B cell (primary cell): ENCODE measurements around the gene ATP13A1. TPM values are rescaled to one million over a fixed set of nuclear protein-coding genes. Genes with fewer than 3 reads are reported as not detected.

Source experiments
- ATAC-seq: fragments of 200-7000 bp; cut with Tn5 transposase; one replicate; pipeline ENCODE4 v1.10.0; 2021; ENCODE audit warnings: low read depth, mild to moderate bottlenecking, moderate number of reproducible peaks, moderate library complexity
- CTCF ChIA-PET: fragments of 350-600 bp; sonication (Branson Sonifier 250); formaldehyde crosslinking; loops from one replicate; lab custom pipeline; 2021; ENCODE audit warnings: antibody characterized with exemption, inconsistent platforms; lab: Charles Lee
- POLR2A ChIA-PET: fragments of 350-600 bp; sonication (Branson Sonifier 250); formaldehyde crosslinking; loops from one replicate; lab custom pipeline; 2021; ENCODE audit warnings: antibody characterized with exemption; lab: Charles Lee
- DNase-seq: peaks from one replicate; pipeline ENCODE4 v3.0.0; 2013
- H2AFZ ChIP-seq: 2 replicates; pipeline ENCODE4 v1.6.1; 2012; ENCODE audit warnings: mild to moderate bottlenecking, low read depth, low read length; ENCODE audit not compliant: insufficient read depth, poor library complexity, severe bottlenecking
- H3K27ac ChIP-seq, 2 donors: 1 replicate in 1 of 2; 2 replicates in 1 of 2; pipeline ENCODE4 v1.5.1; 2012 to 2013; ENCODE audit warnings: low read length in 2 of 2, mild to moderate bottlenecking in 2 of 2, moderate library complexity in 1 of 2
- H3K27me3 ChIP-seq, 4 experiments: fragments of 200-600 bp in 1 of 4; sonication (generic) in 1 of 4; replicated peaks in 1 of 4; 1 replicate in 2 of 4; 2 replicates in 2 of 4; pipeline versions ENCODE4 v1.6.1 to v1.7.0; 2013 to 2016; ENCODE audit warnings: low read length in 3 of 4, mild to moderate bottlenecking in 2 of 4, mixed read lengths in 1 of 4, moderate library complexity in 1 of 4; ENCODE audit not compliant: insufficient read depth in 4 of 4, control insufficient read depth in 3 of 4; ENCODE audit errors: control extremely low read depth in 1 of 4
- H3K36me3 ChIP-seq, 2 experiments: replicated peaks in 1 of 2; 1 replicate in 1 of 2; 2 replicates in 1 of 2; pipeline versions ENCODE4 v1.6.1 to v1.7.1; 2013; ENCODE audit warnings: low read length in 1 of 2; ENCODE audit not compliant: insufficient read depth in 2 of 2, control insufficient read depth in 1 of 2; ENCODE audit errors: control extremely low read depth in 1 of 2, extremely low read depth in 1 of 2
- H3K4me1 ChIP-seq, 2 donors: fragments of 200-600 bp in 1 of 2; sonication (generic) in 1 of 2; 1 replicate in 1 of 2; 2 replicates in 1 of 2; pipeline versions ENCODE4 v1.5.1 to v1.6.1; 2013 to 2017; ENCODE audit warnings: low read length in 2 of 2; ENCODE audit not compliant: control insufficient read depth in 2 of 2, insufficient read depth in 2 of 2
- H3K4me2 ChIP-seq: replicated peaks from 2 replicates; pipeline ENCODE3; 2012; ENCODE audit warnings: mild to moderate bottlenecking, low read depth, low read length; ENCODE audit not compliant: poor library complexity, severe bottlenecking
- H3K4me3 ChIP-seq, 5 experiments: fragments of 200-600 bp in 1 of 5; sonication (generic) in 1 of 5; 1 replicate in 3 of 5; 2 replicates in 2 of 5; pipeline versions ENCODE4 v1.5.1 to v1.7.0; 2011 to 2016; ENCODE audit warnings: low read length in 4 of 5, mild to moderate bottlenecking in 4 of 5, low read depth in 2 of 5, control low read depth in 1 of 5, moderate library complexity in 1 of 5; ENCODE audit not compliant: insufficient read depth in 1 of 5; ENCODE audit errors: control extremely low read depth in 1 of 5, extremely low read depth in 1 of 5
- H3K79me2 ChIP-seq: fragments of 200-600 bp; sonication (generic); one replicate; pipeline ENCODE4 v1.6.0; 2016; ENCODE audit warnings: low read length; ENCODE audit not compliant: control insufficient read depth, insufficient read depth
- H3K9ac ChIP-seq: fragments of 200-600 bp; sonication (generic); 2 replicates; pipeline ENCODE4 v1.6.1; 2017; ENCODE audit warnings: mild to moderate bottlenecking, low read length, moderate library complexity
- H3K9me3 ChIP-seq, 3 donors: one replicate each; pipeline versions ENCODE4 v1.6.1 to v1.7.1; 2013; ENCODE audit warnings: low read length in 2 of 3; ENCODE audit not compliant: control insufficient read depth in 2 of 3, insufficient read depth in 1 of 3; ENCODE audit errors: control extremely low read depth in 1 of 3
- H4K20me1 ChIP-seq: 2 replicates; pipeline ENCODE4 v1.6.0; 2012; ENCODE audit warnings: mild to moderate bottlenecking, low read length; ENCODE audit not compliant: insufficient read depth, control insufficient read depth, poor library complexity, severe bottlenecking
- H3K27ac Mint-ChIP-seq: one replicate; pipeline ENCODE4 v1.8.0; 2021; ENCODE audit warnings: mixed read lengths
- H3K27me3 Mint-ChIP-seq: one replicate; pipeline ENCODE4 v1.8.0; 2021; ENCODE audit warnings: mixed read lengths
- H3K4me1 Mint-ChIP-seq: one replicate; pipeline ENCODE4 v1.8.0; 2021; ENCODE audit warnings: mixed read lengths
- H3K4me3 Mint-ChIP-seq: one replicate; pipeline ENCODE4 v1.8.0; 2021; ENCODE audit warnings: mixed read lengths
- H3K9me3 Mint-ChIP-seq: one replicate; pipeline ENCODE4 v1.8.0; 2022; ENCODE audit warnings: mixed read lengths; ENCODE audit not compliant: insufficient read depth
- EZH2 ChIP-seq: IDR thresholded peaks from 2 replicates; pipeline ENCODE4 v1.6.1; 2012; ENCODE audit warnings: borderline replicate concordance, low read depth, mild to moderate bottlenecking, moderate library complexity, low read length; ENCODE audit not compliant: insufficient read depth, poor library complexity, severe bottlenecking
- WGBS: methylation state at CpG from one replicate; pipeline ENCODE4 v1.1.5; 2013; ENCODE audit warnings: missing lambda C conversion rate; ENCODE audit not compliant: insufficient coverage; 5-methylcytosine and 5-hydroxymethylcytosine counted together
- intact Hi-C: fragments of 100-400 bp; cut with micrococcal nuclease; formaldehyde crosslinking; loops from one replicate; pipeline ENCODE4 v1.10.0; 2022
- polyA plus RNA-seq: library from polyadenylated mRNA; depleted of rRNA; stranded (reverse); fragments of >200 nt; gene quantifications from 2 replicates; pipeline ENCODE4 v1.2.3, GENCODE V29; 2012
- total RNA-seq, 2 donors: library from RNA; stranded (reverse); fragments of 120-200 nt in 1 of 2; gene quantifications; 1 replicate in 1 of 2; 2 replicates in 1 of 2; pipeline versions ENCODE4 v1.2.3 to v1.2.4, GENCODE V29; 2013 to 2022
- TF ChIP-seq, protein P1 (sequence below): fragments of 200-600 bp; IDR thresholded peaks from one replicate; pipeline ENCODE4 v1.8.0; 2022; ENCODE audit warnings: antibody characterized with exemption, mild to moderate bottlenecking

The ATP13A1 gene
- total and polyA plus RNA-seq, 2 donors (not counting 1 experiment from before 2014, with no cell fraction given): 156 to 277 TPM

DNA sequence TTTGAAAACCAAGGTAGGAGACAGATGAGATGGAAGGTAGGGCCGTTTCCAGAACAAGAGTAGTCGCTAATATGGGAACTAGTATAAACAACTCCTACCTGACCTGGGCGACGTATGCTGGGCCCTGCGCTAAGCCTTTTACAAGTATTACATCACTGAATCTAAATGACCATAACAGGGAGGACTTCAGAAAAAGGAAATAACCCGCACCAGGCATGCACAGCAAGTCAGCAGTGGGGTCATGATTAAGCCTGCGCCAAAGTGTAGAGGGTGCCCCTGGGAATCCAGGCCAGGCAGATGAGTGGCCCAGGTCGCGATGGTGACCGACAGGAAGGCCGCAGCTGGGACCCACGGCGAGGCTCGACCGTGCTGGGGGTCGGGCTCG, 613 bp downstream of the ATP13A1 start:
- Mint-ChIP-seq H3K4me3 (peak overlapping the region; percentile 93), H3K27ac (peak overlapping the region; percentile 97), H3K27me3 (no peaks in the 10 kb centered on the region), H3K4me1 (peaks cover 35% of the 10 kb centered on the region), H3K9me3 (no peaks in the 10 kb centered on the region)
- TF ChIP-seq EZH2: no peak
- TF ChIP-seq, protein P1, sequence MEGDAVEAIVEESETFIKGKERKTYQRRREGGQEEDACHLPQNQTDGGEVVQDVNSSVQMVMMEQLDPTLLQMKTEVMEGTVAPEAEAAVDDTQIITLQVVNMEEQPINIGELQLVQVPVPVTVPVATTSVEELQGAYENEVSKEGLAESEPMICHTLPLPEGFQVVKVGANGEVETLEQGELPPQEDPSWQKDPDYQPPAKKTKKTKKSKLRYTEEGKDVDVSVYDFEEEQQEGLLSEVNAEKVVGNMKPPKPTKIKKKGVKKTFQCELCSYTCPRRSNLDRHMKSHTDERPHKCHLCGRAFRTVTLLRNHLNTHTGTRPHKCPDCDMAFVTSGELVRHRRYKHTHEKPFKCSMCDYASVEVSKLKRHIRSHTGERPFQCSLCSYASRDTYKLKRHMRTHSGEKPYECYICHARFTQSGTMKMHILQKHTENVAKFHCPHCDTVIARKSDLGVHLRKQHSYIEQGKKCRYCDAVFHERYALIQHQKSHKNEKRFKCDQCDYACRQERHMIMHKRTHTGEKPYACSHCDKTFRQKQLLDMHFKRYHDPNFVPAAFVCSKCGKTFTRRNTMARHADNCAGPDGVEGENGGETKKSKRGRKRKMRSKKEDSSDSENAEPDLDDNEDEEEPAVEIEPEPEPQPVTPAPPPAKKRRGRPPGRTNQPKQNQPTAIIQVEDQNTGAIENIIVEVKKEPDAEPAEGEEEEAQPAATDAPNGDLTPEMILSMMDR: no peak
- intact Hi-C loops: loop anchor here (1.0 to 2.0 kb wide), 6 partner anchors 20 to 258 kb away; partner anchors contain the start of genes GATAD2A, GMIP, NDUFA13 and ZNF14
- H3K36me3 ChIP-seq: peaks cover 0 to 24% of the 10 kb centered on the region in 2 experiments
- H2AFZ ChIP-seq: peak overlapping the region; percentile 73
- no peaks in the 10 kb centered on the region for H4K20me1 ChIP-seq
- H3K79me2 ChIP-seq: peaks cover 51% of the 10 kb centered on the region
- CTCF ChIA-PET: interaction anchor here (1.6 to 3.2 kb wide), 4 partner anchors 11 to 131 kb away, joined by 4 to 12 read pairs (median 8); partner anchors contain the start of gene GMIP
- ATAC-seq (no peak), DNase-seq (no peak)
- H3K4me3 ChIP-seq: peak overlapping the region; percentile 75 to 88 (median 77)
- peaks cover 38 to 55% of the 10 kb centered on the region in 2 donors for H3K4me1 ChIP-seq
- WGBS: 10% methylated on average over 14 of the region's 17 CpGs
- peak overlapping the region; percentile 74 for H3K9ac ChIP-seq
- peaks cover 0 to 10% (median 0%) of the 10 kb centered on the region in 3 donors for H3K9me3 ChIP-seq
- peak overlapping the region; percentile 77 for H3K27ac ChIP-seq
- H3K4me2 ChIP-seq: peak overlapping the region; percentile 86
- H3K27me3 ChIP-seq: no peaks in the 10 kb centered on the region
- POLR2A ChIA-PET: interaction anchor here (0.5 to 2.9 kb wide), 4 partner anchors 19 to 248 kb away, joined by 5 to 22 read pairs (median 6); partner anchors contain the start of genes GMIP, LPAR2 and ZNF253

DNA sequence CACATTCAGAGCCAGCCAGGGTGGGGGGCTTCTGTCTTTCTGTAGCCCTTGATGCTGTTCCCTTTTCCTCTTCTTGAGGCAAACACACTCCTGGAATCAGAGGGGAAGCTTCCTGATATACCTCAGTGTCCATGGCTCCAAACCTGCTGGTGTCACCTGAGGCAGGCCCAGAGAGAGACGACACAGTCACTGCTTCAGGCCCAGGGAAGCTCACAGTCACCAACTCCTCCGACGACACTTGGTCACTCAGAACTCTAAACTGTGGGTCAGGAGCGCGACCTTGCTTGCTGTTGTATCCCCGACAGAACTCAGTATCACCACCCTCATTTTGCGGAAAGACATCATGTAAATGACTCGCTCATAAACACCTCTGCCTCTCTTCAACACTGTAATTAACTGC, 1.1 kb downstream of the ATP13A1 start:
- ChIA-PET POLR2A (interaction anchor here (0.5 to 2.9 kb wide), 5 partner anchors 8 to 204 kb away, joined by 3 to 22 read pairs (median 4); partner anchors contain the start of genes GMIP, ZNF253 and ZNF506), CTCF (interaction anchor here (0.9 to 3.2 kb wide), 5 partner anchors 11 to 130 kb away, joined by 3 to 12 read pairs (median 5); partner anchors contain the start of gene GMIP)
- no peaks in the 10 kb centered on the region for H3K27me3 Mint-ChIP-seq
- peak overlapping the region; percentile 93 for H3K4me3 Mint-ChIP-seq
- Histone ChIP-seq H3K27me3 (no peaks in the 10 kb centered on the region), H4K20me1 (no peaks in the 10 kb centered on the region), H2AFZ (no peak overlapping the region), H3K27ac (peak overlapping the region; percentile 77), H3K36me3 (peaks cover 0 to 29% of the 10 kb centered on the region in 2 experiments), H3K4me2 (peak overlapping the region; percentile 86), H3K79me2 (peaks cover 56% of the 10 kb centered on the region), H3K9ac (peak overlapping the region; percentile 74), H3K4me3 (peak overlapping the region; percentile 75 to 88 (median 77)), H3K4me1 (peaks cover 32 to 50% of the 10 kb centered on the region in 2 donors), H3K9me3 (peaks cover 0 to 10% (median 0%) of the 10 kb centered on the region in 3 donors)
- no peaks in the 10 kb centered on the region for H3K9me3 Mint-ChIP-seq
- ATAC-seq (no peak), DNase-seq (no peak)
- peak overlapping the region; percentile 97 for H3K27ac Mint-ChIP-seq
- peaks cover 31% of the 10 kb centered on the region for H3K4me1 Mint-ChIP-seq
- TF ChIP-seq, protein P1: no peak
- no peak for TF ChIP-seq EZH2
- 83% methylated on average over 8 of the region's 8 CpGs for WGBS
- intact Hi-C loops: loop anchor here (2.0 kb wide), 1 partner anchor 204 kb away; no protein-coding TSS in a partner anchor
